HepG2 (cell line): ENCODE results near the gene TIMP3. TPM values are rescaled to one million over a fixed set of nuclear protein-coding genes. Genes with fewer than 3 reads are reported as not detected.
A peak's percentile ranks its signal among the peaks of the same experiment; 100 is the strongest.

Experiments
- ATAC-seq: fragments of 200-7000 bp; cut with Tn5 transposase; 3 replicates; pipeline ENCODE4 v1.9.1; 2020; ENCODE audit warnings: mild to moderate bottlenecking, moderate library complexity
- BruUV-seq: library from RNA; stranded (reverse); fragments of 400-500 nt; replicated peaks from 2 replicates; lab custom pipeline; 2021; lab: Mats Ljungman, UMichigan
- CTCF ChIA-PET: fragments of 300-600 bp; formaldehyde crosslinking; extraction: SDS; loops from one replicate; lab custom pipeline; 2021; ENCODE audit warnings: low total read pairs, inconsistent platforms, low intra/inter-chr PET ratio; lab: Yijun Ruan, JAX
- POLR2A ChIA-PET: fragments of 350-600 bp; sonication (Branson Sonifier 250); formaldehyde crosslinking; loops from one replicate; lab custom pipeline; 2020; ENCODE audit warnings: antibody characterized with exemption, inconsistent platforms; lab: Yijun Ruan, JAX
- DNase-seq: peaks from one replicate; pipeline ENCODE4 v3.0.0-alpha.2; 2015; ENCODE audit warnings: low spot score
- FAIRE-seq: peaks from 3 replicates; lab custom pipeline; 2011; peaks lifted over from hg19 to GRCh38; lab: Jason Lieb, UNC
- H2AFZ ChIP-seq: one replicate; pipeline ENCODE4 v1.6.1; 2011; ENCODE audit warnings: low read length, inconsistent platforms
- H3K27ac ChIP-seq: fragments of 300-600 bp; 3 replicates; pipeline ENCODE4 v1.8.0; 2011; ENCODE audit warnings: mixed run types, mild to moderate bottlenecking, mixed read lengths, low read length, inconsistent platforms; ENCODE audit not compliant: insufficient read depth; ENCODE audit errors: extremely low read length
- H3K27me3 ChIP-seq, 2 experiments: fragments of 200-600 bp in 1 of 2; 2 replicates in 1 of 2; 3 replicates in 1 of 2; pipeline versions ENCODE4 v1.6.0 to v1.8.0; 2011; ENCODE audit warnings: low read length in 2 of 2, mild to moderate bottlenecking in 2 of 2, moderate library complexity in 2 of 2, inconsistent platforms in 1 of 2; ENCODE audit not compliant: insufficient read depth in 2 of 2, control insufficient read depth in 1 of 2
- H3K36me3 ChIP-seq, 2 experiments: fragments of 200-600 bp in 1 of 2; replicated peaks in 1 of 2; 2 replicates in 1 of 2; 3 replicates in 1 of 2; pipeline versions ENCODE4 v1.5.1 to v1.8.0; 2011; ENCODE audit warnings: low read length in 2 of 2, inconsistent platforms in 1 of 2; ENCODE audit not compliant: insufficient read depth in 2 of 2, control insufficient read depth in 1 of 2
- H3K4me1 ChIP-seq: 2 replicates; pipeline ENCODE4 v1.5.1; 2012; ENCODE audit warnings: low read length, inconsistent platforms; ENCODE audit not compliant: insufficient read depth
- H3K4me2 ChIP-seq: 2 replicates; pipeline ENCODE4 v1.6.0; 2011; ENCODE audit warnings: low read depth, low read length, inconsistent platforms
- H3K4me3 ChIP-seq, 3 experiments: fragments of 200-600 bp in 1 of 3; sonication (generic), shearing (Covaris generic) in 1 of 3; replicated peaks in 1 of 3; 2 replicates each; pipeline ENCODE4 v1.5.1; 2011 to 2016; ENCODE audit warnings: low read length in 3 of 3, inconsistent platforms in 2 of 3, low read depth in 2 of 3, mild to moderate bottlenecking in 2 of 3, control low read depth in 1 of 3, mixed read lengths in 1 of 3; ENCODE audit not compliant: insufficient read depth in 1 of 3
- H3K79me2 ChIP-seq: one replicate; pipeline ENCODE4 v1.6.1; 2011; ENCODE audit warnings: low read length, inconsistent platforms; ENCODE audit not compliant: insufficient read depth
- H3K9ac ChIP-seq: 2 replicates; pipeline ENCODE4 v1.6.0; 2011; ENCODE audit warnings: mild to moderate bottlenecking, low read depth, low read length, inconsistent platforms; ENCODE audit not compliant: insufficient read depth
- H3K9me3 ChIP-seq: 2 replicates; pipeline ENCODE4 v1.5.1; 2012; ENCODE audit warnings: mild to moderate bottlenecking, low read length
- H4K20me1 ChIP-seq: 2 replicates; pipeline ENCODE4 v1.6.0; 2011; ENCODE audit warnings: inconsistent platforms, mild to moderate bottlenecking, low read length, moderate library complexity; ENCODE audit not compliant: insufficient read depth
- ADNP ChIP-seq: sonication (generic); formaldehyde crosslinking; IDR thresholded peaks from 2 replicates; pipeline ENCODE4 v1.4.0; 2020; ENCODE audit warnings: missing genetic modification reagents
- ATF7 ChIP-seq, 2 experiments: fragments of 450-650 bp in 1 of 2; sonication (generic) in 1 of 2; formaldehyde crosslinking in 1 of 2; IDR thresholded peaks; 2 replicates each; pipeline versions ENCODE4 v1.4.0 to v1.6.1; 2016 to 2020; ENCODE audit warnings: antibody characterized with exemption in 1 of 2, mild to moderate bottlenecking in 1 of 2, missing genetic modification reagents in 1 of 2
- CREB1 ChIP-seq, 2 experiments: fragments of 450-650 bp in 1 of 2; IDR thresholded peaks; 2 replicates each; pipeline ENCODE4 v1.6.1; 2016 to 2017; ENCODE audit warnings: control low read depth in 1 of 2, mild to moderate bottlenecking in 1 of 2, missing compliant biosample characterization in 1 of 2, missing genetic modification characterization in 1 of 2
- ETV5 ChIP-seq: IDR thresholded peaks from 2 replicates; pipeline ENCODE4 v1.6.1; 2018; ENCODE audit warnings: missing biosample characterization, missing genetic modification reagents, inconsistent platforms, borderline replicate concordance
- HNRNPH1 ChIP-seq: fragments of 200-400 bp; formaldehyde crosslinking; optimal IDR thresholded peaks from 2 replicates; pipeline ENCODE3; 2017; ENCODE audit warnings: mild to moderate bottlenecking, low read depth, low read length
- MED13 ChIP-seq: sonication (generic); formaldehyde crosslinking; IDR thresholded peaks from 2 replicates; pipeline ENCODE4 v1.5.0; 2020; ENCODE audit warnings: missing genetic modification reagents
- MEIS2 ChIP-seq: sonication (generic); formaldehyde crosslinking; IDR thresholded peaks from 2 replicates; pipeline ENCODE4 v1.9.0; 2021; ENCODE audit warnings: mild to moderate bottlenecking, missing genetic modification reagents
- RARG ChIP-seq: sonication (generic); formaldehyde crosslinking; IDR thresholded peaks from 2 replicates; pipeline ENCODE4 v1.4.0; 2020; ENCODE audit warnings: low read depth, mild to moderate bottlenecking, missing genetic modification reagents
- SMAD3 ChIP-seq: sonication (generic); formaldehyde crosslinking; IDR thresholded peaks from 2 replicates; pipeline ENCODE4 v1.4.0; 2020; ENCODE audit warnings: missing genetic modification reagents
- SOX6 ChIP-seq, 2 experiments: fragments of 450-650 bp in 1 of 2; sonication (generic) in 1 of 2; formaldehyde crosslinking in 1 of 2; IDR thresholded peaks; 2 replicates each; pipeline versions ENCODE4 v1.4.0 to v1.6.1; 2017 to 2020; ENCODE audit warnings: antibody characterized with exemption in 1 of 2, mild to moderate bottlenecking in 1 of 2, missing genetic modification reagents in 1 of 2
- ZFX ChIP-seq: sonication (generic); formaldehyde crosslinking; IDR thresholded peaks from 2 replicates; pipeline ENCODE4 v1.4.0; 2020; ENCODE audit warnings: mild to moderate bottlenecking, low read depth, missing genetic modification reagents, moderate library complexity
- ZKSCAN5 ChIP-seq: sonication (generic); formaldehyde crosslinking; IDR thresholded peaks from 2 replicates; pipeline ENCODE4 v1.5.1; 2020; ENCODE audit warnings: mild to moderate bottlenecking, missing genetic modification reagents
- ZNF317 ChIP-seq: sonication (generic); formaldehyde crosslinking; IDR thresholded peaks from 2 replicates; pipeline ENCODE4 v1.5.0; 2020; ENCODE audit warnings: mild to moderate bottlenecking, missing genetic modification reagents
- ZNF766 ChIP-seq: sonication (generic); formaldehyde crosslinking; IDR thresholded peaks from 2 replicates; pipeline ENCODE4 v1.5.0; 2020; ENCODE audit warnings: missing genetic modification reagents, borderline replicate concordance
- ZNF878 ChIP-seq: sonication (generic); formaldehyde crosslinking; IDR thresholded peaks from 2 replicates; pipeline ENCODE4 v1.8.1; 2023; ENCODE audit warnings: mild to moderate bottlenecking, missing genetic modification reagents, moderate library complexity
- ZSCAN9 ChIP-seq: IDR thresholded peaks from 2 replicates; pipeline ENCODE4 v1.6.1; 2016; ENCODE audit warnings: borderline replicate concordance
- WGBS: methylation state at CpG from one replicate; pipeline ENCODE4 v1.1.6; 2017; ENCODE audit warnings: low lambda C conversion rate; 5-methylcytosine and 5-hydroxymethylcytosine counted together
- in situ Hi-C: cut with HindIII; loops from 2 replicates; pipeline ENCODE4 v1.10.0; 2017; ENCODE audit warnings: low pct_unique_long_range_greater_than_20kb; ENCODE audit not compliant: extremely low pct_ligation_motif_present
- intact Hi-C: fragments of 100-400 bp; cut with micrococcal nuclease; formaldehyde crosslinking; loops from one replicate; pipeline ENCODE4 v1.10.0; 2022; ENCODE audit not compliant: unreplicated experiment
- polyA plus RNA-seq, 8 experiments: library from polyadenylated mRNA; depleted of rRNA in 3 of 8; stranded (reverse) in 7 of 8; unstranded in 1 of 8; fragments of >200 nt; fragmentation: Illumina TruSeq in 4 of 8; extraction: Trizol in 4 of 8; gene quantifications; 2 replicates each; pipeline versions ENCODE4 v1.2.1 to v1.2.3, GENCODE V29; 2011 to 2016; ENCODE audit warnings: low read depth in 4 of 8, missing spikeins in 1 of 8, mixed read lengths in 1 of 8; ENCODE audit not compliant: insufficient read depth in 1 of 8
- total RNA-seq, 5 experiments: library from RNA; depleted of rRNA; stranded (reverse); fragments of >200 nt; fragmentation: Illumina TruSeq; extraction: Trizol; gene quantifications; 2 replicates each; pipeline ENCODE4 v1.2.3, GENCODE V29; 2016; ENCODE audit warnings: low read depth in 1 of 5
- TF ChIP-seq, protein P1 (sequence below): sonication (generic); formaldehyde crosslinking; IDR thresholded peaks from 2 replicates; pipeline ENCODE4 v1.9.0; 2021; ENCODE audit warnings: missing genetic modification reagents, borderline replicate concordance

The TIMP3 gene
- total and polyA plus RNA-seq, 2 of the 13 experiments (the other 11 are each of a cell fraction or from before 2014, with no cell fraction given) = 57.3 to 86.6 TPM

DNA sequence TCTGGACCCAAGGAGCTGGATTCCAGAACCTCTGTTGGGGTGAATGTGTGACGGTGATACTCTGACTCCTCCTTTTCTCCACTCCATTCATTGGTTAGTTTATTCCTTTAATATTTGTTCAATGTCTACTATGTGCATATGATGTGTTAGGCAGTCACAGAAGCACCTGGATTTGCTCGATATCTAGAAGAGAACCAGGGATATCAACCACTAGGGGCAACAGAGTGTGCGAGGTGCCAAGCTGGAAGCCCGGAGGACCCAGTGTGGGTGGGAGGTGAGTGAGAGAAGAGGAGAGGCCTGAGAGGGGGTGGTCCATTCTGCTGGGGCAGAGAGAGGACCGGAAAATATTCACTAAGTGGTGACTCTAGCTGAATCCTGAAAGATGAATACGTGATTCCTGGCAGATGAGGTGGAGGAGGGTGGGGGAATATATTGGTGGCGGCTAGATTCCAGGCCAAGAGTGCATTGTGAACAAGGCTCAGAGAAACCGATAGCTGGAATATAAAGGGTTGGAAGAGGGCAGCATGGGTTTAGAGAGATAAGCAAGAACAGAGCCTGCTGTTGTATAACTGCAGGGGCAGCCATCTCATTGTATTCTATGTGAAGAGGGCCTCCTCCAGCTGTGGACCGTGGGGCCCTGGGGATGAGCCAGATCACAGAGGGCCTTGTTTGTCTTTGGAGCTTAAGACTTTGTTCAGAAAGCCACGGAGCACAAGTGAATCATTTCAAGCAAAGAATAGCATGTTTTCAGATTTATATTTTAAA lies 6.9 kb upstream of the TIMP3 start (continued):
- no peak for TF ChIP-seq SMAD3 (CRISPR knock-in tag)
- no peak for TF ChIP-seq ZNF766 (CRISPR knock-in tag)
- no peak for TF ChIP-seq RARG (CRISPR knock-in tag)
- TF ChIP-seq, protein P1, sequence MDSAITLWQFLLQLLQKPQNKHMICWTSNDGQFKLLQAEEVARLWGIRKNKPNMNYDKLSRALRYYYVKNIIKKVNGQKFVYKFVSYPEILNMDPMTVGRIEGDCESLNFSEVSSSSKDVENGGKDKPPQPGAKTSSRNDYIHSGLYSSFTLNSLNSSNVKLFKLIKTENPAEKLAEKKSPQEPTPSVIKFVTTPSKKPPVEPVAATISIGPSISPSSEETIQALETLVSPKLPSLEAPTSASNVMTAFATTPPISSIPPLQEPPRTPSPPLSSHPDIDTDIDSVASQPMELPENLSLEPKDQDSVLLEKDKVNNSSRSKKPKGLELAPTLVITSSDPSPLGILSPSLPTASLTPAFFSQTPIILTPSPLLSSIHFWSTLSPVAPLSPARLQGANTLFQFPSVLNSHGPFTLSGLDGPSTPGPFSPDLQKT (CRISPR knock-in tag) = no peak
- 0 out of 2 replicates have a peak, but pooled peaks have one; percentile 57 for TF ChIP-seq ZNF878 (CRISPR knock-in tag)
- no peak for TF ChIP-seq ZSCAN9 (CRISPR knock-in tag)
- TF ChIP-seq, all 625 proteins: peak for 101

DNA sequence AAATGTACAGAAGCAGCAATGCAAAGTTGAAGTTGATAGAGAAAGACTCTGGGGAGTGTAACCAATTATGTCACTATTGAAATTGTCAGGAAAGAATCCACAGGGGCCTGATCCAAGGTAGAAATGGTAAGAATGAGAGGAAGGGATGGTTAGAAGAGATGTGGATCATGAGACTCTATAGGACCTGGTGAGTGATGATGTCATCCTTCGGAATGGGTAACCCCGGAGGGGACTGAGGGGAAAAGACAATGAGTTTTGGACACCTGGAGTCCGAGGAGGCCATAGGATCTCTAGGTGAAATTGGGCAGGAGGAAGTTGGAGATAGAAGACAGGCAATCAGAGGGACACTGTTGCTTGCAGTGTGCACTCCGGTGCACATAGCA lies 6.3 kb upstream of the TIMP3 start:
- Histone ChIP-seq H3K36me3 (no peaks in the 10 kb centered on the region), H3K79me2 (no peaks in the 10 kb centered on the region), H3K27ac (peak overlapping the region; percentile 59)
- POLR2A ChIA-PET = interaction anchor here (1.0 to 6.8 kb wide), 13 partner anchors 9 to 263 kb away, joined by 3 to 108 read pairs (median 5); no protein-coding TSS in a partner anchor
- no peak for DNase-seq
- WGBS = 71% methylated on average over 4 of the region's 4 CpGs
- peak; percentile 54 for TF ChIP-seq CREB1 (IDR thresholded peaks at IDR 0.05)
- TF ChIP-seq CREB1 (CRISPR knock-in tag; IDR thresholded peaks at IDR 0.05) = no peak
- TF ChIP-seq HNRNPH1 = no peak
- no peak for TF ChIP-seq ADNP (CRISPR knock-in tag)
- peak; percentile 7; the same call in 1 of the 2 replicates for TF ChIP-seq ZFX (CRISPR knock-in tag)
- TF ChIP-seq ETV5 (CRISPR knock-in tag) = no peak
- TF ChIP-seq ATF7 (IDR thresholded peaks at IDR 0.05) = peak; percentile 97
- no peak for TF ChIP-seq ATF7 (CRISPR knock-in tag; IDR thresholded peaks at IDR 0.05)
- 0 out of 2 replicates have a peak, but pooled peaks have one; percentile 3 for TF ChIP-seq ZNF317 (CRISPR knock-in tag)
- no peak for TF ChIP-seq ZKSCAN5 (CRISPR knock-in tag)
- TF ChIP-seq SOX6 (IDR thresholded peaks at IDR 0.05) = no peak
- TF ChIP-seq SOX6 (CRISPR knock-in tag; IDR thresholded peaks at IDR 0.05) = 0 out of 2 replicates have a peak, but pooled peaks have one; percentile 4
- no peak for TF ChIP-seq MED13 (CRISPR knock-in tag)
- no peak for TF ChIP-seq MEIS2 (CRISPR knock-in tag)
- TF ChIP-seq, all 625 proteins: peak for 5
- H3K4me2 ChIP-seq = peak overlapping the region; percentile 38
- BruUV-seq = TSS peak; percentile 83
- no peak overlapping the region for H2AFZ ChIP-seq
- FAIRE-seq (no peak), ATAC-seq (no peak)
- CTCF ChIA-PET = interaction anchor here (1.0 to 4.0 kb wide), 2 partner anchors 135 to 266 kb away, joined by 3 to 51 read pairs; no protein-coding TSS in a partner anchor
- no peaks in the 10 kb centered on the region for H3K9me3 ChIP-seq
- peaks cover 73% of the 10 kb centered on the region for H3K4me1 ChIP-seq
- intact Hi-C loops (loop anchor here (5.0 kb wide), 1 partner anchor 113 kb away; no protein-coding TSS in a partner anchor), in situ Hi-C loops (loop anchor here (5.0 kb wide), 2 partner anchors 133 to 268 kb away; no protein-coding TSS in a partner anchor)
- H3K9ac ChIP-seq = no peak overlapping the region; the same call in none of the 2 replicates
- H3K4me3 ChIP-seq = no peak overlapping the region
- no peaks in the 10 kb centered on the region for H3K27me3 ChIP-seq
- H4K20me1 ChIP-seq = no peaks in the 10 kb centered on the region
